Lung (tissue), 12 donors: ENCODE results near the gene HOXB8. TPM values are rescaled to one million over a fixed set of nuclear protein-coding genes. Genes with fewer than 3 reads are reported as not detected.

Source experiments
- ATAC-seq: fragments of 200-7000 bp; cut with Tn5 transposase; one replicate; pipeline ENCODE4 v1.9.1; 2020; ENCODE audit warnings: moderate number of reproducible peaks; ENCODE audit not compliant: insufficient read depth, low FRiP score
- DNase-seq, 3 donors: peaks; one replicate each; pipeline ENCODE4 v3.0.0-alpha.2; 2013 to 2017
- H3K27ac ChIP-seq, 2 donors: one replicate each; pipeline ENCODE4 v1.5.1; 2013; ENCODE audit warnings: mild to moderate bottlenecking in 2 of 2, moderate library complexity in 2 of 2, control low read depth in 1 of 2, inconsistent platforms in 1 of 2, low read depth in 1 of 2, low read length in 1 of 2
- H3K27me3 ChIP-seq, 3 donors: one replicate each; pipeline ENCODE4 v1.5.1; 2013; ENCODE audit warnings: low read length in 2 of 3; ENCODE audit not compliant: control insufficient read depth in 3 of 3, insufficient read depth in 3 of 3
- H3K36me3 ChIP-seq, 4 donors: one replicate each; pipeline ENCODE4 v1.5.1; 2013; ENCODE audit warnings: low read length in 4 of 4, mild to moderate bottlenecking in 1 of 4, moderate library complexity in 1 of 4; ENCODE audit not compliant: control insufficient read depth in 4 of 4, insufficient read depth in 4 of 4
- H3K4me1 ChIP-seq, 5 donors: one replicate each; pipeline ENCODE4 v1.5.1; 2013; ENCODE audit warnings: low read length in 5 of 5, mild to moderate bottlenecking in 2 of 5, moderate library complexity in 1 of 5; ENCODE audit not compliant: control insufficient read depth in 5 of 5, insufficient read depth in 5 of 5
- H3K4me3 ChIP-seq: one replicate; pipeline ENCODE4 v1.5.1; 2013; ENCODE audit warnings: mild to moderate bottlenecking, control low read depth, moderate library complexity
- H3K9ac ChIP-seq, 2 donors: one replicate each; pipeline ENCODE4 v1.5.1; 2013; ENCODE audit warnings: low read length in 2 of 2, control low read depth in 1 of 2; ENCODE audit not compliant: insufficient read depth in 1 of 2
- H3K9me3 ChIP-seq, 4 donors: one replicate each; pipeline ENCODE4 v1.5.1; 2013; ENCODE audit warnings: low read length in 3 of 4, mild to moderate bottlenecking in 1 of 4, moderate library complexity in 1 of 4; ENCODE audit not compliant: control insufficient read depth in 4 of 4, insufficient read depth in 3 of 4
- WGBS, 2 donors: extraction: QIAGEN DNeasy Blood & Tissue Kit; methylation state at CpG; one replicate each; pipeline ENCODE4 v1.1.7; 2013; 5-methylcytosine and 5-hydroxymethylcytosine counted together
- polyA plus RNA-seq, 2 donors: library from polyadenylated mRNA; stranded (reverse); fragments of 200-250 nt; gene quantifications; one replicate each; pipeline ENCODE4 v1.2.1, GENCODE V29; 2013
- total RNA-seq, 2 donors: library from RNA; depleted of rRNA in 1 of 2; stranded (reverse); fragments of >200 nt in 1 of 2; gene quantifications; one replicate each; pipeline ENCODE4 v1.2.1, GENCODE V29; 2014 to 2021
- TF ChIP-seq, protein P1 (sequence below): IDR thresholded peaks from 2 replicates; pipeline ENCODE4 v1.5.1; 2012; ENCODE audit warnings: mild to moderate bottlenecking; ENCODE audit errors: control extremely low read depth, extremely low read depth
- donor health status: control.
- donor health status: control.
- donor health status: Bipolar disorder and iron deficiency.
- donor health status: healthy.
- donor health status: DM: yes; HTN: yes; CAD: no.

HOXB8 gene
- total and polyA plus RNA-seq, 4 donors = 0.08 to 0.31 (median 0.10) TPM; not detected in 1

DNA sequence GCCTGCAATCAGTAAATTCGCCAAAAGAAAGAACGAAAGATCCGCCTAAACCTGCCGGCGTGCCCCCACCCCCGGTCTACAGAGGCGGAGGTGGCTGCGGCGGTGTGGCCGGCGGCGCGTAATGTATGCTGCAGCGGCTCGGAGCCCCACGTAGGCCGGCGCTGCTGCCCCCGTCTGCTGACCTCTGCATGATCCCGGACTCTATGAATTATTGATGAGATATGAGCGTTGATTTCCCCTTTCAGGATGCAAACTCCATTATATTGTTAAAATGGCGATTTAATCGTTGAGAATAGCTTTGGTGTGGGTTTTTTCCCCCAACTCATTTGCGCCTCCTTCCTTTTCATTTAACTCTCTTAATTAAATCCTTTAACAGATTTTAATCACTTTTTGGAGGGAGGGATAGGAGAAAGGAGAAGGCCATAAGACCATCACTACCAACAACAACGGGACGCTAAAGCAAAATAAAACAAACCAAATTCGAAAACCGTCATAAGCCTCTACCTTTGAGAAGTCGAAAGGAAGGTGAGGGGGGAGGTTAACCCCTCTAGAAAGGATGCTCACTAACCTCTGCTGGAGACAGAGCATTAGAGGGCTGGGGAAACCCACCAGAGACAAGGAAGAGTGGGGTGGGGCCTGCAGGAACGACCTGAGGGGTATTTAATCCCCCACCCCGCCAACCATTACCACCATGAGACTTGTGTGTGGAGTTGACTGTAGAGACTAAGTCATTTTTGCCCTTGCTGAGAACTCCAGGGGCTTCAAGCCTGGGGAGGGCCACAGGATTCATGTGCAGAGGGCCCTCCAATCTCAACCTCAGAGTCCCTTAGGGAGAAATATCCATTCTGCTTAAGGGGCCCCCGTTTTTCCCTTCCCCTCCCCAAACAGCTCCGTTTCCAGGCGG, 28.5 kb downstream of the HOXB8 start:
- Histone ChIP-seq H3K36me3 (peaks cover 0 to 11% (median 3%) of the 10 kb centered on the region in 4 donors), H3K27me3 (peaks cover 3 to 50% (median 5%) of the 10 kb centered on the region in 3 donors), H3K9ac (peak overlapping the region; percentile 66 to 98), H3K9me3 (peaks cover 0 to 2% (median 0%) of the 10 kb centered on the region in 4 donors), H3K27ac (peak overlapping the region in 1 of 2 donors; percentile 59), H3K4me1 (peaks cover 0 to 77% (median 7%) of the 10 kb centered on the region in 5 donors), H3K4me3 (no peak overlapping the region)
- 6 to 12% methylated on average over 34 of the region's 34 CpGs for WGBS, 2 donors
- TF ChIP-seq, protein P1, sequence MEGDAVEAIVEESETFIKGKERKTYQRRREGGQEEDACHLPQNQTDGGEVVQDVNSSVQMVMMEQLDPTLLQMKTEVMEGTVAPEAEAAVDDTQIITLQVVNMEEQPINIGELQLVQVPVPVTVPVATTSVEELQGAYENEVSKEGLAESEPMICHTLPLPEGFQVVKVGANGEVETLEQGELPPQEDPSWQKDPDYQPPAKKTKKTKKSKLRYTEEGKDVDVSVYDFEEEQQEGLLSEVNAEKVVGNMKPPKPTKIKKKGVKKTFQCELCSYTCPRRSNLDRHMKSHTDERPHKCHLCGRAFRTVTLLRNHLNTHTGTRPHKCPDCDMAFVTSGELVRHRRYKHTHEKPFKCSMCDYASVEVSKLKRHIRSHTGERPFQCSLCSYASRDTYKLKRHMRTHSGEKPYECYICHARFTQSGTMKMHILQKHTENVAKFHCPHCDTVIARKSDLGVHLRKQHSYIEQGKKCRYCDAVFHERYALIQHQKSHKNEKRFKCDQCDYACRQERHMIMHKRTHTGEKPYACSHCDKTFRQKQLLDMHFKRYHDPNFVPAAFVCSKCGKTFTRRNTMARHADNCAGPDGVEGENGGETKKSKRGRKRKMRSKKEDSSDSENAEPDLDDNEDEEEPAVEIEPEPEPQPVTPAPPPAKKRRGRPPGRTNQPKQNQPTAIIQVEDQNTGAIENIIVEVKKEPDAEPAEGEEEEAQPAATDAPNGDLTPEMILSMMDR = no peak
- no peak for ATAC-seq
- peak; percentile 60 to 69 (median 68) for DNase-seq

DNA sequence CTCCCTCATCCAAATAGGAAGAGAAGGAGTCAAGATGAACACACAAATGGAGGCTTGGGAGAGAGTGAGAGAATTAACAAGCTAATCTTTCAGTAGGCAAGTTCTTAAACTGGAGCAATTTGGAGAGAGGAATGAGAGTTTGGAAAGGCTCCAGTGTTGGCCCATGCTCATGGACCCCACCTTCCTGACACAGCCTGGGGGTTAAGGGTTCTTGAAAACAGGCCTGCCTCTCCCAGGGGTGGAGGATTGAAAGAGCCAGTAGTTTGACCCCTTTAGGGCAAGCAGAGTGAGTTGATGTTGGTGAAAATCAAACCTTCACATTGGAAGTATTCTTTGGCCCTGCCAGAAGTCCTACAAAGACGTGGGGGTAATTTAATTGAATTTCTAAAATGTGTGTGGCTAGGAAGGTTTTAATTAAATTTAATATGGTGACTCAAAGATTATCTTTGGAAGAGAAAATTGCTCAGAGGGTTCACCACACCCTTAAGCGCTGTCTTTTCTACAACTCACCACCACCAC, 30.8 kb downstream of the HOXB8 start:
- H3K4me3 ChIP-seq = no peak overlapping the region
- peaks cover 0 to 2% (median 0%) of the 10 kb centered on the region in 4 donors for H3K9me3 ChIP-seq
- DNase-seq = peak; percentile 53 to 76 (median 76)
- H3K36me3 ChIP-seq = no peaks in the 10 kb centered on the region
- ATAC-seq = no peak
- H3K9ac ChIP-seq = peak overlapping the region in 1 of 2 donors; percentile 24
- TF ChIP-seq, protein P1 = no peak
- H3K27me3 ChIP-seq = peaks cover 4 to 56% (median 7%) of the 10 kb centered on the region in 3 donors
- no peak overlapping the region for H3K27ac ChIP-seq
- 46 to 75% methylated on average over 2 of the region's 2 CpGs for WGBS, 2 donors
- peaks cover 0 to 82% (median 7%) of the 10 kb centered on the region in 5 donors for H3K4me1 ChIP-seq

DNA sequence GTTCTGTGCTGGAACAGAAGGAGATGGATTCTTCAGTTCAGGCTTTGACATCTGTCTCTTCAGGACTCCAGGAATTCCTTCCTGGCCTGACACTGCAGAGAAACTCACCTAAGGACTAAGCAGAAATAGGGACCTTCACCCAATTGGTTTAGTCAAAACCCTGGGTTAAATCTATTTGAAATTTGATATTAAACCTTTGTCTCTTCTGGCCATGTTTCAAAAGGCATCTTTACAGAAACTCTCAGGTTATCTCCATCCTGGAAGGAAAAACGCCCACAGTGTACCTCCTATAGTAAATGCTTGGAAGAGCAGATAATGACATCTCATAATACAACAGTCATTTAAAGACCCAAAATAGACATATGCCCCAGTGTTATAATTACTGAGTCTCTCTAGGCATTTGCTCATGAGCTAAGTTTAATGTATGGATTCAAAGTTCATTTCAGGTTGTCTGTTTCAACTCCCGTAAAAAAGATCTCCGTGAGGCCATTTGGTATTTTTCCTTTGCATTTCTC, 31.3 kb downstream of the HOXB8 start:
- Histone ChIP-seq H3K9ac (peak overlapping the region in 1 of 2 donors; percentile 24), H3K4me3 (no peak overlapping the region), H3K4me1 (peaks cover 0 to 83% (median 7%) of the 10 kb centered on the region in 5 donors), H3K36me3 (no peaks in the 10 kb centered on the region), H3K27ac (no peak overlapping the region), H3K27me3 (peaks cover 4 to 56% (median 11%) of the 10 kb centered on the region in 3 donors), H3K9me3 (peaks cover 0 to 2% (median 0%) of the 10 kb centered on the region in 4 donors)
- 65 to 86% methylated on average over 3 of the region's 3 CpGs for WGBS, 2 donors
- ATAC-seq (no peak), DNase-seq (no peak)
- TF ChIP-seq, protein P1 = no peak
